GM12892 (cell line): Measurements from ENCODE around the gene COG6.

ENCODE experiments used
- POLR2A ChIP-seq: IDR thresholded peaks from 2 replicates; pipeline ENCODE4 v1.6.1; 2011; ENCODE audit warnings: low read depth, low read length, control low read depth
- POLR2AphosphoS5 ChIP-seq: IDR thresholded peaks from 2 replicates; pipeline ENCODE4 v1.6.1; 2011; ENCODE audit warnings: low read depth, low read length, control low read depth

DNA sequence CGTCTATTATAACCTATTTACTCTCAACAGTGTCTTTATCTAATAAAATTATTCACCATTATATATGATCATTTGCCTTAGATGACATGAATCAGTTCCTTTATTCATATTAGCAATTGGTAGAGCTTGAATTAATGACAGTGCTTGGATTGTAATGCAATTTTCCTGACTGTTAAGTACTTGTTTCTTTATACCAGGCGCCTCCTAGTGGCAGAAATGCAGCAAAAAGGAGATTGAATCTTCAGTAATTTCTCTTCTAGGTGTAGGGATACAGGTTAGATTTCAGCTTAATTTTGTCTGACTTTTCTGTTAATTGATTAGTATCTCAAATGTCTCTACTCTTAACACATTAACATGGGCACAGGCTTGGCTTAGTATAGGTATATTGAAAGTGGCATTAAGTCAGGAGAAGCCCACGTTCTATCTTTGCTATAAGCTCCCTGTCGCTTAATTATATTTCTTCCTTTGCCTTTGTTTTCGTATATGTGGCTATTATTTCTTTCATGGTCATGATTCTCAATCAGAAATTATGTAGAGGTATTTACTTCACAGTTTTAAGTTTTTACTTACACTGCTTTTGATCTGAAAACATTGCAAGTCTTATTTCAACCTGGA is 43.3 kb upstream of the COG6 start:
- TF ChIP-seq POLR2AphosphoS5, result no peak
- TF ChIP-seq POLR2A, result no peak
